Measurements from ENCODE around the gene P2RX7. TPM values are rescaled to one million over a fixed set of nuclear protein-coding genes. Genes with fewer than 3 reads are reported as not detected.

P2RX7 gene
- total RNA-seq, 1 experiment from 2014 or later, result 1.6 TPM

DNA sequence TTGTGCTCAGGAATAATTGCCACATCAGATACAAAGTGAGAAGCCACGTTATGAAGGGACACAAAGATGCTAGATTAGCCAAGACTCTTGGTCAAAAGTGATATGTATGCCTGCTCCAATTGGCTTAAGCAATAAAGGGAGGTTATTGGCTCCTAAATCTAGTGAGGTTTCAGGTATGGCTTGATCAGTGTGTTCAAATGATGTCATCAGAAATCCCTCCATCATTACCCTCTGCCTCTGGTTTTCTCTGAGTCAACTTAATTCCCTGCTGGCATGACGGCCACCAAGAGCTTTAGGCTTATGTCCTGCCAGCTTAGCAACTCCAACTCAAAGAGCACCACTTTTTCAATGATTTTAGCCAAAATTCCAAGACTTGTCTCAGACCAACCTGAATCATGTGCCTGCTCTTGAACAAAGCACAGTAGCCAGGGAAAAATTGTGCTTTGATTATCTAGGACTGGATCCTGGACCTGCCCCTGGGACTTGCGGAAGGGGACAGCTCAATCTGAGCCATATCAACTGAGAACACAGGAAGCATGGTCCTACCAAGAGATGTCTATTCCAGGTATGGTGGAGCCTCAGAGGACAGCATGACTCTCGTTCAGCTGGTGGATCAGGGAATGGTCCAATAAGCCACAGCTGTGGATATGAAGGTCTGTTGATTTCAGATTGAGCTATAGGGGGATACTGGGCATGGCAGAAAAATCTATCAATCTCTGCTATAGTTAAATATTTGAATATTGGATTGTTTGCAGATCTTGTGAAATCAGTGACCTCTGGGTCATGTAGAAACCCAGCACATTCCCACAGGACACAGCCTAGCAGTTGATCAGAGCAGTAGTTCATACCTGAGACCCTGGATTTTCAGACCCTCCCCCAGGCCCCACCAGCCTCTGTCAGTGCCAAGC, 16.1 kb upstream of the P2RX7 start:
- no peaks in the 10 kb centered on the region for H3K36me3 ChIP-seq (ENCODE audit: low read depth, low read length)
- H3F3A ChIP-seq (ENCODE audit: low read length, unreplicated experiment), result no peaks in the 10 kb centered on the region
- no TSS peak for BruUV-seq (replicated peaks)
- no peaks in the 10 kb centered on the region for H3K4me1 ChIP-seq (ENCODE audit: insufficient read depth, low read length)
- no peak overlapping the region for H3K4me2 ChIP-seq (ENCODE audit: low read length)
- TF ChIP-seq EZH2phosphoT487 (IDR thresholded peaks at IDR 0.05; ENCODE audit: borderline replicate concordance, low read length), result no peak
- no peak for TF ChIP-seq EZH2 (IDR thresholded peaks at IDR 0.05; ENCODE audit: low read length, unreplicated experiment)
- TF ChIP-seq, protein P1, sequence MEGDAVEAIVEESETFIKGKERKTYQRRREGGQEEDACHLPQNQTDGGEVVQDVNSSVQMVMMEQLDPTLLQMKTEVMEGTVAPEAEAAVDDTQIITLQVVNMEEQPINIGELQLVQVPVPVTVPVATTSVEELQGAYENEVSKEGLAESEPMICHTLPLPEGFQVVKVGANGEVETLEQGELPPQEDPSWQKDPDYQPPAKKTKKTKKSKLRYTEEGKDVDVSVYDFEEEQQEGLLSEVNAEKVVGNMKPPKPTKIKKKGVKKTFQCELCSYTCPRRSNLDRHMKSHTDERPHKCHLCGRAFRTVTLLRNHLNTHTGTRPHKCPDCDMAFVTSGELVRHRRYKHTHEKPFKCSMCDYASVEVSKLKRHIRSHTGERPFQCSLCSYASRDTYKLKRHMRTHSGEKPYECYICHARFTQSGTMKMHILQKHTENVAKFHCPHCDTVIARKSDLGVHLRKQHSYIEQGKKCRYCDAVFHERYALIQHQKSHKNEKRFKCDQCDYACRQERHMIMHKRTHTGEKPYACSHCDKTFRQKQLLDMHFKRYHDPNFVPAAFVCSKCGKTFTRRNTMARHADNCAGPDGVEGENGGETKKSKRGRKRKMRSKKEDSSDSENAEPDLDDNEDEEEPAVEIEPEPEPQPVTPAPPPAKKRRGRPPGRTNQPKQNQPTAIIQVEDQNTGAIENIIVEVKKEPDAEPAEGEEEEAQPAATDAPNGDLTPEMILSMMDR (conservative IDR thresholded peaks at IDR 0.05; ENCODE audit: low read depth, low read length), result no peak
- no peaks in the 10 kb centered on the region for H3K9me2 ChIP-seq (replicated peaks; ENCODE audit: low read length)
- H3K9me3 ChIP-seq (ENCODE audit: low read length), result no peaks in the 10 kb centered on the region
- ATAC-seq (no peak), DNase-seq (no peak)
- no peak overlapping the region for H3K9ac ChIP-seq (ENCODE audit: low read length)
- no peak overlapping the region for H2AFZ ChIP-seq (ENCODE audit: low read length)
- no peak overlapping the region for H3K4me3 ChIP-seq (ENCODE audit: low read length)
- no peak overlapping the region for H3K27ac ChIP-seq (ENCODE audit: low read length)
- no peaks in the 10 kb centered on the region for H4K20me1 ChIP-seq (ENCODE audit: low read length)
- CTCF ChIA-PET, result no interaction called here
- intact Hi-C loops (cut with micrococcal nuclease), result loop anchor here (10.0 kb wide), 1 partner anchor 532 kb away; the partner anchor contains the start of gene POP5
- POLR2A ChIA-PET (ENCODE audit: unreplicated experiment), result no interaction called here
- no peaks in the 10 kb centered on the region for H3K27me3 ChIP-seq (ENCODE audit: low read length)
- no peaks in the 10 kb centered on the region for H3K79me2 ChIP-seq (ENCODE audit: low read length)

DNA sequence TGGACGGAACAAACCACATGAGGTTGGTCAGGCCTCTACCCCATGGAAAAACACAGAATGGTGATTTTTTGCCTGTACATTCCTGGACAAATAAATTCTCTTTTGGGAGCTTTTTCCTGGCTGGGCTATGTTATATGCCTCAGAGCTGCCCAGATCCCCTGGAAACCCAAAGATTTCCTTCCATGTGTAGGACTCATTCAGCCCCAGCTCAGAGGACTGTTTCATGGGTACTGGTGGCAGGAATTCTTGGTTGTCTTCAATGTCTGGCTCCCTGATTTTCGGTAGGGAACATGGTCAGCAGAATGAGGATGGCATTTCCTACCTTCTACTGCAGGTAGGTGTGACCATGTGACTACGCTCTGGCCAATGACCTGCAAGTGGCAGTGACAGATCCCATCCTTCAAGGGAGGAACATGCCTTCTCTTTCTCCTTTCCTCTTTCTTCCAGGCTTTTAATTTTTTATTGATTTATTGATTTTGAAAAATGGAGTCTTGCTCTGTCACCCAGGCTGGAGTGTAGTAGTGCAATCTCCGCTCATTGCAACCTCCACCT, 15.4 kb upstream of the P2RX7 start:
- Histone ChIP-seq H3K27ac (ENCODE audit: low read length) (no peak overlapping the region), H3K4me2 (ENCODE audit: low read length) (no peak overlapping the region), H3K4me1 (ENCODE audit: insufficient read depth, low read length) (no peaks in the 10 kb centered on the region), H3K9ac (ENCODE audit: low read length) (no peak overlapping the region), H3K36me3 (ENCODE audit: low read depth, low read length) (no peaks in the 10 kb centered on the region), H3K79me2 (ENCODE audit: low read length) (no peaks in the 10 kb centered on the region), H2AFZ (ENCODE audit: low read length) (no peak overlapping the region), H3K9me3 (ENCODE audit: low read length) (no peaks in the 10 kb centered on the region), H4K20me1 (ENCODE audit: low read length) (no peaks in the 10 kb centered on the region), H3F3A (ENCODE audit: low read length, unreplicated experiment) (no peaks in the 10 kb centered on the region), H3K4me3 (ENCODE audit: low read length) (no peak overlapping the region), H3K27me3 (ENCODE audit: low read length) (no peaks in the 10 kb centered on the region), H3K9me2 (replicated peaks; ENCODE audit: low read length) (no peaks in the 10 kb centered on the region)
- intact Hi-C loops (cut with micrococcal nuclease), result loop anchor here (10.0 kb wide), 1 partner anchor 533 kb away; the partner anchor contains the start of gene POP5
- no peak for TF ChIP-seq EZH2 (IDR thresholded peaks at IDR 0.05; ENCODE audit: low read length, unreplicated experiment)
- TF ChIP-seq, protein P1 (conservative IDR thresholded peaks at IDR 0.05; ENCODE audit: low read depth, low read length), result no peak
- no peak for TF ChIP-seq EZH2phosphoT487 (IDR thresholded peaks at IDR 0.05; ENCODE audit: borderline replicate concordance, low read length)
- POLR2A ChIA-PET (ENCODE audit: unreplicated experiment), result no interaction called here
- BruUV-seq (replicated peaks), result no TSS peak
- CTCF ChIA-PET, result no interaction called here
- DNase-seq (no peak), ATAC-seq (no peak)

DNA sequence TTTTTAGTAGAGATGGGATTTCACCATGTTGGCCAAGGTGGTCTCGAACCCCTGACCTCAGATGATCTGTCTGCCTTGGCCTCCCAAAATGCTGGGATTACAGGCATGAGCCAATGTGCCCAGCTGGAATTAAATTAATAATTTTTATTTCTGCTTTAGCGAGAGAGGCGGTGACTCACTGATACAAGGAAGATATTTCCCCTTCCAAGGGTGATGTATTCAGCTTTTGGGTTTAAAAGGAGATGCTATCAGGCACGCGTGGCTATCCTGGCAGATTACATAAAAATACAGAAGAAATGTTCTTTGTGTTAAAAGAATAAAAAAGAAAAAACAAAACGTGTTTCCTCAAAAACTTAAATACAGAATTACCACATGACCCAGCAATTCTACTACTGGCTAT, 12.4 kb upstream of the P2RX7 start:
- Histone ChIP-seq H3K36me3 (ENCODE audit: low read depth, low read length) (no peaks in the 10 kb centered on the region), H2AFZ (ENCODE audit: low read length) (no peak overlapping the region), H3K9ac (ENCODE audit: low read length) (no peak overlapping the region), H3K4me3 (ENCODE audit: low read length) (no peak overlapping the region), H3K4me2 (ENCODE audit: low read length) (no peak overlapping the region), H3F3A (ENCODE audit: low read length, unreplicated experiment) (no peaks in the 10 kb centered on the region), H3K9me3 (ENCODE audit: low read length) (no peaks in the 10 kb centered on the region), H3K27me3 (ENCODE audit: low read length) (no peaks in the 10 kb centered on the region), H4K20me1 (ENCODE audit: low read length) (no peaks in the 10 kb centered on the region), H3K9me2 (replicated peaks; ENCODE audit: low read length) (no peaks in the 10 kb centered on the region; the same call in 1 of the 2 replicates), H3K79me2 (ENCODE audit: low read length) (no peaks in the 10 kb centered on the region), H3K4me1 (ENCODE audit: insufficient read depth, low read length) (peaks cover 18% of the 10 kb centered on the region), H3K27ac (ENCODE audit: low read length) (no peak overlapping the region)
- ChIA-PET POLR2A (ENCODE audit: unreplicated experiment) (no interaction called here), CTCF (no interaction called here)
- no peak for DNase-seq
- no peak for ATAC-seq
- intact Hi-C loops (cut with micrococcal nuclease), result no loop called here
- BruUV-seq (replicated peaks), result no TSS peak
- TF ChIP-seq EZH2 (IDR thresholded peaks at IDR 0.05; ENCODE audit: low read length, unreplicated experiment) (no peak), EZH2phosphoT487 (IDR thresholded peaks at IDR 0.05; ENCODE audit: borderline replicate concordance, low read length) (no peak)
- TF ChIP-seq, protein P1 (conservative IDR thresholded peaks at IDR 0.05; ENCODE audit: low read depth, low read length), result no peak

Measured in PC-3 (cell line).